Ramos (cell line): Measurements from ENCODE around the gene RASSF5.

Experiments
- in situ Hi-C: fragments of 300-500 bp; cut with MboI; formaldehyde crosslinking; loops from one replicate; pipeline ENCODE4 v1.14.3; 2022; ENCODE audit warnings: low sequenced_read_pairs; ENCODE audit not compliant: unreplicated experiment

The RASSF5 gene

GRCh38 chr1:206495493-206496046 is 11.8 kb upstream of the RASSF5 start:
- in situ Hi-C loops = no loop called here

GRCh38 chr1:206496131-206496793 is 11.1 kb upstream of the RASSF5 start:
- in situ Hi-C loops = no loop called here

- in situ Hi-C loops = no loop called here
These were observed 10.0 kb upstream of the RASSF5 start for GRCh38 chr1:206497363-206497762.

GRCh38 chr1:206497774-206498173 is 9.6 kb upstream of the RASSF5 start:
- in situ Hi-C loops = no loop called here

GRCh38 chr1:206498685-206499084 is 8.6 kb upstream of the RASSF5 start:
- in situ Hi-C loops = no loop called here

GRCh38 chr1:206500046-206500445 is 7.3 kb upstream of the RASSF5 start:
- in situ Hi-C loops = no loop called here

GRCh38 chr1:206501881-206502280 is 5.5 kb upstream of the RASSF5 start:
- in situ Hi-C loops = no loop called here

GRCh38 chr1:206502403-206502802 is 4.9 kb upstream of the RASSF5 start:
- in situ Hi-C loops = no loop called here

- in situ Hi-C loops = no loop called here
These were observed 4.5 kb upstream of the RASSF5 start for GRCh38 chr1:206502812-206503211.

GRCh38 chr1:206503591-206504362 is 3.6 kb upstream of the RASSF5 start:
- in situ Hi-C loops = no loop called here

- in situ Hi-C loops = no loop called here
These were observed 3.0 kb upstream of the RASSF5 start for GRCh38 chr1:206504363-206504713.

GRCh38 chr1:206505702-206506355 is 1.5 kb upstream of the RASSF5 start:
- in situ Hi-C loops = no loop called here

GRCh38 chr1:206506405-206507283 is 687 bp upstream of the RASSF5 start:
- in situ Hi-C loops = no loop called here

- in situ Hi-C loops = no loop called here
These were observed 979 bp downstream of the RASSF5 start for GRCh38 chr1:206508130-206508889.

- in situ Hi-C loops = no loop called here
These were observed 1.6 kb downstream of the RASSF5 start for GRCh38 chr1:206508956-206509355.

GRCh38 chr1:206509612-206510257 is 2.4 kb downstream of the RASSF5 start:
- in situ Hi-C loops = no loop called here

GRCh38 chr1:206510371-206510770 is 3.0 kb downstream of the RASSF5 start:
- in situ Hi-C loops = no loop called here

GRCh38 chr1:206511362-206512057 is 4.2 kb downstream of the RASSF5 start:
- in situ Hi-C loops = no loop called here
